Activated naive CD8-positive, alpha-beta T cell treated with anti-CD3 and anti-CD28 coated beads for 36 hours (primary cell): ENCODE results near the gene H2BK1. TPM values are rescaled to one million over a fixed set of nuclear protein-coding genes. Genes with fewer than 3 reads are reported as not detected.

Experiments
- DNase-seq: peaks from one replicate; pipeline ENCODE4 v3.0.0; 2021
- H3K27ac Mint-ChIP-seq: one replicate; pipeline ENCODE4 v1.8.0; 2022; ENCODE audit warnings: mild to moderate bottlenecking, moderate library complexity, mixed read lengths
- H3K27me3 Mint-ChIP-seq: one replicate; pipeline ENCODE4 v1.8.0; 2022; ENCODE audit warnings: mild to moderate bottlenecking, mixed read lengths
- H3K36me3 Mint-ChIP-seq: one replicate; pipeline ENCODE4 v1.8.0; 2021; ENCODE audit warnings: mild to moderate bottlenecking, mixed read lengths
- H3K4me1 Mint-ChIP-seq: one replicate; pipeline ENCODE4 v1.8.0; 2021; ENCODE audit warnings: mixed read lengths
- H3K4me3 Mint-ChIP-seq: one replicate; pipeline ENCODE4 v1.8.0; 2022; ENCODE audit warnings: mild to moderate bottlenecking, moderate library complexity, mixed read lengths
- H3K9me3 Mint-ChIP-seq: one replicate; pipeline ENCODE4 v1.8.0; 2022; ENCODE audit warnings: mixed read lengths
- total RNA-seq, 2 experiments: library from RNA; stranded (reverse); gene quantifications; one replicate each; pipeline ENCODE4 v1.2.3, GENCODE V29; 2021

H2BK1 gene
- total RNA-seq, 2 experiments from 2014 or later = not detected

GRCh38 chr7:151240536-151240935, 30.2 kb upstream of the H2BK1 start:
- no peak overlapping the region for H3K27ac Mint-ChIP-seq

DNA sequence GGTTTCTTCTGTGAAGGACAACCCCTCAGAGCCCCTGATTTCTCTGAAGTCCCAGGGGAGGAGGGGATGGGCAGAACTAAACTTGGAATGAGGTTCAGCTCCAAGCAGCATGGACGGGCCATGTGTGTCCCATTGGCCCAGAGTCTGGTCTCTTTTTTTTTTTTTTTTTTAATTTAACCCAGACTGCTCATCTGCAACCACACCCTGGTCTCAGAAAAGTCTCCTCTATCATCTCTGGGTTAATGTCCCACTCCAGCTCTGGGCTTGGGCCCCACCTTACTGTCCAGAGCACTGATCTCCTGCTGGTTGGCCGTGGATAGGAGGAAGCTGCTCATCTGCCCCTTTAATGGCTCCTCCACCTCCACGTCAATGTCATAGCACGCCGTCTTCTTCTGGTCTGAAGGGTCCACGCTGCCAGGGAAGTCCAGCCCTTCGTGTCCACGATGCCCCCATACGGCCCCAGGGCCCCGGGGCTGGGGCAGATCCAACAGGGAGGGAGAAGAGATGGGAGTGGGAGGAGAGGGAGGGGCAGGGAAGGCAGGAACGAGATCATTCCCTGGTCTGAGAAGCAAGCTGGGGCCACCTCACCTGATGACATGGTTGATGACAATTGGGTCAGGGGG, 29.7 kb upstream of the H2BK1 start:
- H3K36me3 Mint-ChIP-seq = peaks cover 11% of the 10 kb centered on the region
- H3K4me1 Mint-ChIP-seq = peaks cover 19% of the 10 kb centered on the region
- H3K27me3 Mint-ChIP-seq = peaks cover 5% of the 10 kb centered on the region
- no peak overlapping the region for H3K27ac Mint-ChIP-seq
- no peaks in the 10 kb centered on the region for H3K9me3 Mint-ChIP-seq
- no peak overlapping the region for H3K4me3 Mint-ChIP-seq
- no peak for DNase-seq

More at GRCh38 chr7:151240536-151240935, 30.2 kb upstream of the H2BK1 start:
- Mint-ChIP-seq H3K4me1 (peaks cover 19% of the 10 kb centered on the region), H3K4me3 (no peak overlapping the region), H3K36me3 (peaks cover 9% of the 10 kb centered on the region), H3K27me3 (peaks cover 6% of the 10 kb centered on the region), H3K9me3 (no peaks in the 10 kb centered on the region)
- no peak for DNase-seq

- H3K27me3 Mint-ChIP-seq = no peaks in the 10 kb centered on the region
- H3K36me3 Mint-ChIP-seq = peaks cover 12% of the 10 kb centered on the region
- peaks cover 21% of the 10 kb centered on the region for H3K4me1 Mint-ChIP-seq
- H3K4me3 Mint-ChIP-seq = no peak overlapping the region
- no peaks in the 10 kb centered on the region for H3K9me3 Mint-ChIP-seq
- DNase-seq = no peak
- H3K27ac Mint-ChIP-seq = no peak overlapping the region
These were observed 28.9 kb upstream of the H2BK1 start for GRCh38 chr7:151238924-151239836.

GRCh38 chr7:151238190-151238810, 28.0 kb upstream of the H2BK1 start:
- no peak for DNase-seq
- Mint-ChIP-seq H3K36me3 (peaks cover 18% of the 10 kb centered on the region), H3K27ac (no peak overlapping the region), H3K4me3 (no peak overlapping the region), H3K27me3 (no peaks in the 10 kb centered on the region), H3K9me3 (no peaks in the 10 kb centered on the region), H3K4me1 (peaks cover 22% of the 10 kb centered on the region)

- Mint-ChIP-seq H3K27ac (no peak overlapping the region), H3K27me3 (no peaks in the 10 kb centered on the region), H3K9me3 (no peaks in the 10 kb centered on the region), H3K4me1 (peaks cover 18% of the 10 kb centered on the region), H3K4me3 (no peak overlapping the region), H3K36me3 (peaks cover 25% of the 10 kb centered on the region)
- no peak for DNase-seq
These were observed 27.2 kb upstream of the H2BK1 start for GRCh38 chr7:151237244-151238189.

- Mint-ChIP-seq H3K9me3 (no peaks in the 10 kb centered on the region), H3K4me1 (peaks cover 25% of the 10 kb centered on the region), H3K4me3 (no peak overlapping the region), H3K27me3 (no peaks in the 10 kb centered on the region), H3K27ac (no peak overlapping the region), H3K36me3 (peaks cover 25% of the 10 kb centered on the region)
- DNase-seq = no peak
These were observed 26.1 kb upstream of the H2BK1 start for GRCh38 chr7:151236406-151236805.

DNA sequence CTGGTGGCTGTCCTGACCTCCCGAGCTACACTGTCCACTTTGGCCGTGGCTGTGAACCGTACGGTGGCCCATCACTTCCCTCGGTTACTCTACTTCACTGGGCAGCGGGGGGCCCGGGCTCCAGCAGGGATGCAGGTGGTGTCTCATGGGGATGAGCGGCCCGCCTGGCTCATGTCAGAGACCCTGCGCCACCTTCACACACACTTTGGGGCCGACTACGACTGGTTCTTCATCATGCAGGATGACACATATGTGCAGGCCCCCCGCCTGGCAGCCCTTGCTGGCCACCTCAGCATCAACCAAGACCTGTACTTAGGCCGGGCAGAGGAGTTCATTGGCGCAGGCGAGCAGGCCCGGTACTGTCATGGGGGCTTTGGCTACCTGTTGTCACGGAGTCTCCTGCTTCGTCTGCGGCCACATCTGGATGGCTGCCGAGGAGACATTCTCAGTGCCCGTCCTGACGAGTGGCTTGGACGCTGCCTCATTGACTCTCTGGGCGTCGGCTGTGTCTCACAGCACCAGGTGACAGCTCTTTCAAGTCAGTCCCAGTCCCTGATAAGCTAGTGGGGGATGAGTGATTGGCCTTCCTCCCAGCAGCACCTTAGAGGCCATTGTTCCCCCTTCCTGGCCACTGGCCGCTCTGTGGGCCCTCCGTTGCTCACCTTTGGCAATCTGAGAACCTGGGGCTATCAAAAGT, 25.0 kb upstream of the H2BK1 start:
- H3K27ac Mint-ChIP-seq = peak overlapping the region; percentile 48
- no peak overlapping the region for H3K4me3 Mint-ChIP-seq
- H3K36me3 Mint-ChIP-seq = peaks cover 25% of the 10 kb centered on the region
- no peaks in the 10 kb centered on the region for H3K9me3 Mint-ChIP-seq
- H3K27me3 Mint-ChIP-seq = no peaks in the 10 kb centered on the region
- H3K4me1 Mint-ChIP-seq = peaks cover 27% of the 10 kb centered on the region
- DNase-seq = no peak

- DNase-seq = no peak
- Mint-ChIP-seq H3K4me3 (peak overlapping the region; percentile 100), H3K4me1 (peaks cover 27% of the 10 kb centered on the region), H3K27ac (peak overlapping the region; percentile 100), H3K9me3 (no peaks in the 10 kb centered on the region), H3K36me3 (peaks cover 21% of the 10 kb centered on the region), H3K27me3 (no peaks in the 10 kb centered on the region)
These were observed 23.5 kb upstream of the H2BK1 start for GRCh38 chr7:151233804-151234203.

DNA sequence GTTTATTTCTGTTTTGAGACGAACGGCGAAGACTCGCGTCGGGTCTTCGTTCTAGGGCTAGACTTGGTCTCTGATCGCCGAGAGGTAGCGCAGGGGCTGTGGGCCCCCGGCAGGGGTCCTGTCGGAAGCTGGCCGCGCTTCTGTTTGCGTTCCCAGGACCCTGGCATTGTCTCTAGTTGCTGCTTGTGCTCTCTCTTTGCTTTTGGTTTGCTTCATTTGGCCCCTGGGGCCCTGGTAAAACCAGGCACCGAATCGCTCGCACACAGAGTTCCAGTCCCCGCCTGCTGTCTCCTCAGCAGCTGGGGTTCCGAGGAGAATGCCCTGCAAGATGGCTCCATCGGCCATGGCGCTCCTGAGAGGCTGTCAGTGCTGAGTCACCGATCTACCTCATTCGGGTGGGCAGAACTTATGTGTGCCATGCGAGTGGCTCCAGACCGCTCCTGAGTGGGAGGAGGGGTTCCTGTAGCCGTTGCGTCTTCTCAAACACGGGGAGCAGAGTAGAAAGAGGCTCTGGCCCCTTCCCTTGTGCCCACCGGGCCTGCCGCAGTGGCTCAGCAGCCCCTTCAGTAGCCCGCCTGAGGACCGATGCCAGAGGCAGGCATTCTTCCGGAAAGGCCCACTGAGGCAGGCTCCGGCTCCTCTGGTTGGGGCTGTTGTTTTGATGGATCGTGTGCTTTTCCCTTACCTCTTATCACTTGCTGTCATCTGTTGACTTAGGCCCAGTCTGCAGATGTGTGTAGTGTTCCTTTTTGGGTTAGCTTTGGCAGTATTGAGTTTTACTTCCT, 22.8 kb upstream of the H2BK1 start:
- peaks cover 21% of the 10 kb centered on the region for H3K36me3 Mint-ChIP-seq
- H3K9me3 Mint-ChIP-seq = no peaks in the 10 kb centered on the region
- peak overlapping the region; percentile 100 for H3K4me3 Mint-ChIP-seq
- H3K27ac Mint-ChIP-seq = peak overlapping the region; percentile 100
- H3K4me1 Mint-ChIP-seq = peaks cover 28% of the 10 kb centered on the region
- H3K27me3 Mint-ChIP-seq = no peaks in the 10 kb centered on the region
- DNase-seq = peak; percentile 80

DNA sequence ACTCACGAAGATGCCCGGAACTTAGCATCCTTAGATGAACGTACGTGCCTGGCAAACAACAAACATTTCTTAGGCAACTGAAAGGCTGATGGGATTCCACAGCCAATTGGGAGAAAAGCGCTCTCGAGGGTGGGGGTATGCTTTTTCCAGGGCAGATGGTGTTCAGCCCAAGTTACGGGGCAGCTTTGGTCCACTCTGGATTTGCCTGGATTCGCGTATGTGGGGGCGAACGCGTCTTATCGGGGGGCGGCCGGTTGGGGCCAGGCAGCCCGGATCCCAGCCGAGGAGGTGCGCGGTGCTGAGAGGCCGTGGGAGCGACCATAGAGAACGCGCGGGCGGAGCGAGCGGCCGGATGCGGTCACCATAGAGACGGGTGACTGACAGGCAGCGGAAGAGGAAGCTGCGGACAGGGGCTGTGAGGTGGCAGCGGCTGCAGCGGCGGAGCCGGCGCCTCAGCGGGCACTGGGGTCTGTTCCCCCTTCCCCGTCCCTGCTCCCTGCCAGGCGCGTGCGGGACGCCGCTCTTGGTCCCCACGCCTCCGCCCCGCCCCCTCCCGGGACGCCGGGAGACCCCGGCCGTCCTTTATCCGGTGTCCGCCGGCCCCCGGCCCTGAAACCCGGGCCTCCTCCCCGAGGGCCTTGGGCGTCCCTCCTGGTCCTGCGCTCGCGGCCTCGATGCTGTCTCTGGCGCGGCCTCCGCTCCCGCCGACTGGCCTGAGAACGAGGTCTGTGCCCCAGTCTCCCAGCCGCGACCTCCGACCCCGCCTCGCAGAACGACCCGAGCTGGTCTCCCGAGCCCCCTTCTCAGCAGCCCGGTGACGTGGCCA, 22.0 kb upstream of the H2BK1 start, which contains the start of gene CHPF2:
Gene CHPF2, plus strand, starts transcription at position 393 of the 826 bp plus-strand sequence. CDS start 1,529 bp downstream, outside the sequence.
- peaks cover 34% of the 10 kb centered on the region for H3K4me1 Mint-ChIP-seq
- peak; percentile 92 for DNase-seq
- H3K36me3 Mint-ChIP-seq = peaks cover 21% of the 10 kb centered on the region
- H3K27ac Mint-ChIP-seq = peak within 1 kb of the TSS; percentile 100
- peak within 1 kb of the TSS; percentile 100 for H3K4me3 Mint-ChIP-seq
- no peaks in the 10 kb centered on the region for H3K9me3 Mint-ChIP-seq
- no peaks in the 10 kb centered on the region for H3K27me3 Mint-ChIP-seq

DNA sequence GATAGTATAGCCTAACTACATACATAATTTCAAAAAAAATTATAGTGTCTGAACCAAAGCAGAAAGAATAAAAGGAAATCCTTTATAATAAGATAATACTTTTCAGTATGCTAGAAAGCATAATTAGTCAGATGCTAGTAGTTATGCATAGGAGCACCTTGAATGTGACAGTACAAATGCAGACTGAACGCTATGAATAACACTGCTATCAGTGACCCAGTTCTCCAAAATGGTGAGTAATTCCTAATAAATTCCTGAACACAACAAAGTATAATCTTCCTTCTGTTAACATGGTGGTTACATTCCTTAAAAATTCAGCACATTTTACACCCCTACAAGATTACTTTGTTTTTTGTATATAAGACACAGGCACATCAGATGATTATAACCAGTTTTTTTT, 20.8 kb upstream of the H2BK1 start:
- H3K27ac Mint-ChIP-seq = no peak overlapping the region
- peaks cover 40% of the 10 kb centered on the region for H3K4me1 Mint-ChIP-seq
- no peaks in the 10 kb centered on the region for H3K27me3 Mint-ChIP-seq
- no peaks in the 10 kb centered on the region for H3K9me3 Mint-ChIP-seq
- peaks cover 25% of the 10 kb centered on the region for H3K36me3 Mint-ChIP-seq
- no peak overlapping the region for H3K4me3 Mint-ChIP-seq
- no peak for DNase-seq

DNA sequence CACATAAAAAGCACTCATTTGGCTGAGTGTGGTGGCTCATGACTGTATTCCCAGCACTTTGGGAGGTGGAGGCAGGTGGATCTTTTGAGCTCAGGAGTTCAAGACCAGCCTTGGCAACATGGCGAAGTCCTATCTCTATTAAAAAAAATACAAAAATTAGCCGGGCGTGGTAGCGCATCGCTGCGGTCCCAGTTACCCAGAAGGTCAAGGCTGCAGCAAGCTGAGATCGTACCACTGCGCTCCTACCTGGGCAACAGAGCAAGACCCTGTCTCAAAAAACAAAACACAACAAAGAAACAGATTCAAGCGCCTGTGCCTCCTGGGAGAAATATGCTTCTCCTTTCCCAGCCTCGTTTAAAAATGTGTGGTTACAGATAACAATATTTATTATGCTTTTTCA, 19.0 kb upstream of the H2BK1 start:
- no peaks in the 10 kb centered on the region for H3K27me3 Mint-ChIP-seq
- no peaks in the 10 kb centered on the region for H3K9me3 Mint-ChIP-seq
- H3K36me3 Mint-ChIP-seq = peaks cover 39% of the 10 kb centered on the region
- DNase-seq = no peak
- no peak overlapping the region for H3K4me3 Mint-ChIP-seq
- H3K4me1 Mint-ChIP-seq = peaks cover 48% of the 10 kb centered on the region
- no peak overlapping the region for H3K27ac Mint-ChIP-seq
